Subcutaneous abdominal adipose tissue (tissue), 5 donors: ENCODE measurements around the gene C19orf44.

Source experiments
- H3K27ac ChIP-seq: one replicate; pipeline ENCODE4 v1.7.0; 2013; ENCODE audit warnings: low read depth, mild to moderate bottlenecking, inconsistent platforms, low read length, moderate library complexity
- H3K27me3 ChIP-seq, 5 donors: one replicate each; pipeline ENCODE4 v1.7.0; 2013; ENCODE audit warnings: low read length in 5 of 5, inconsistent platforms in 1 of 5; ENCODE audit not compliant: control insufficient read depth in 5 of 5, insufficient read depth in 4 of 5
- H3K36me3 ChIP-seq, 5 donors: one replicate each; pipeline ENCODE4 v1.7.0; 2013; ENCODE audit warnings: low read length in 5 of 5; ENCODE audit not compliant: control insufficient read depth in 5 of 5, insufficient read depth in 5 of 5
- H3K4me1 ChIP-seq, 5 donors: one replicate each; pipeline ENCODE4 v1.7.0; 2013; ENCODE audit warnings: low read length in 5 of 5, mild to moderate bottlenecking in 3 of 5, moderate library complexity in 1 of 5; ENCODE audit not compliant: control insufficient read depth in 5 of 5, insufficient read depth in 5 of 5
- H3K4me3 ChIP-seq, 5 donors: one replicate each; pipeline ENCODE4 v1.7.0; 2013; ENCODE audit warnings: low read length in 5 of 5, low read depth in 1 of 5
- H3K9ac ChIP-seq, 5 donors: one replicate each; pipeline ENCODE4 v1.7.0; 2013; ENCODE audit warnings: low read length in 5 of 5, mild to moderate bottlenecking in 4 of 5, moderate library complexity in 3 of 5
- H3K9me3 ChIP-seq, 5 donors: one replicate each; pipeline ENCODE4 v1.7.0; 2013; ENCODE audit warnings: low read length in 5 of 5; ENCODE audit not compliant: control insufficient read depth in 5 of 5
- donor health status: healthy.
- donor health status: healthy.
- donor health status: healthy.
- donor health status: healthy.
- donor health status: healthy.

C19orf44 gene

DNA sequence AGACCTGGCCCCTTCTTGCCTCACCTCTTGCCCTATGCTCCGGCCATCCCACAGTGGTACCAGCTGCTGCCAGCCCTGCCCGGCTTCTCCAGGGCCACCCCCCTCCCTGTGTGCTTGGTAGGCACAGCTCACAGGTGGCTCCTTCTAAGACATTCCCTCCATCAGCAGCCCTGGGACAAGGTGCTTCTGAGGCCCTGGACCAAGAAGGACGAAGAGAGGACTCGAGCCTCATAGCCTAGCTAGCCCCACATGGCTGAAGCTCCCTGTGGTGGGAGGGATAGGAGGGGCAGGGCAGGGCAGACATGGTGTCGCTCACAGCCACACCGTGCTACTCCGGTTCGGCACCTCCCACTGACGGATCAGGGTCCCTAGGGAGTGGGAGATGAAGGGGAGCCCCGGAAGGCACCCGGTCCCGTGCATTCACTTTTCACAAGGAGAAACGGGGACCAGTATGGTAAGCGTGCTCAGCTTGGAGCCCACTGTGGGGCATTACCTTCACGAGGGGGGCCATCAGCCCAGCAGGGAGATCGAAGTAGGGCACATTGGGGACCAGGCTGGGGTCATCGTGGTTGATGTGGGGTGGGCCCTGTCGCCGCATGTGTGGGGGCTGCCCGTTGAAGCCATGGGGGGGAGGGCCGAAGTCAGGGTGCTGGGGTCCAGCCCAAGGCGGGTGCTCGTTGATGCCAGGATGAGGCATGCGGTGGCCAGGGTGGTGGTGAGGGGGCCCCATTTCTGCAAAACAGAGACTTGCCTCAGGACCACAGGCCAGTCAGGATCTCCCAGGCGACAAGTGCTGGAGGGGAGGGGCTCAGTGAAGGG lies 26.6 kb downstream of the C19orf44 start:
- H3K27ac ChIP-seq, result no peak overlapping the region
- H3K36me3 ChIP-seq, result peaks cover 2 to 97% (median 93%) of the 10 kb centered on the region in 5 donors
- no peaks in the 10 kb centered on the region for H3K9me3 ChIP-seq
- H3K4me1 ChIP-seq, result no peaks in the 10 kb centered on the region
- H3K27me3 ChIP-seq, result no peaks in the 10 kb centered on the region
- no peak overlapping the region for H3K9ac ChIP-seq
- no peak overlapping the region for H3K4me3 ChIP-seq

DNA sequence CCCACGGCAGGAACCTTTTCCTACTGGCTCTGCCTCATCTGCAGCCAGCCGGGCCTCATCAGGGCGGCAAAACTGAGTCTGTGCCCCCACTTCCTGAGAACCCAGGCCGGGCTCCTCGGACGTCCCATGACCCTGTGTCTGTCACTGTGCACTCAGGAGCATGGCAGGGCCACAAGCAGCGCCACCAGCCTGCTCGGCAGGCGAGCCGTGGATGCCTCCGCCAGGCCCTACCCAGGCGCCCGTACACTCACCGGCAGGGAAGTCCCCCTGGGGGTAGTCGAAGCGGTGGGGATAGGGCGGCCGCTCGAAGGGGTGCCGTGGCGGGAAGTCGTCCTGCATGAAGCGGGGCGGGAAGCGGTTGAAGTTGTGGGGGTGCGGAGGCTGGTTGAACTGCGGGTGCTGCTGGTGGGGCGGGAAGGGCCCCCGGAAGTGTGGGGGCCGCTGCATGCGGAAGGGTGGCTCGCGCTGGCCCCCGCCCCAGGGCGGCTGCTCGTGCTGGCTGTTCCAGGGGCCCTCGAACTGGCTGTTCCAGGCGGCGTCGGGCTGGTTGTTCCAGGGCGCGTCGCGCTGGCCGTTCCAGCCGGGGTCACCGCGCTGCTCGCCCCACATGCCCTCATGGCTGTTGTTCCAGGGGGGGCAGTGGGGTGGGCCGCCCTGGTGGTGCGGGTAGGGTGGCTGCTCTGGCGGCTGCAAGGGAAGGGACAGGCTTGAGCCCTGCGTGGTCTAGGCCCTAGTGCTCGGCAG lies 29.0 kb downstream of the C19orf44 start:
- Histone ChIP-seq H3K27me3 (no peaks in the 10 kb centered on the region), H3K4me1 (no peaks in the 10 kb centered on the region), H3K9ac (no peak overlapping the region), H3K9me3 (no peaks in the 10 kb centered on the region), H3K36me3 (peaks cover 0 to 96% (median 92%) of the 10 kb centered on the region in 5 donors), H3K27ac (no peak overlapping the region), H3K4me3 (no peak overlapping the region)

DNA sequence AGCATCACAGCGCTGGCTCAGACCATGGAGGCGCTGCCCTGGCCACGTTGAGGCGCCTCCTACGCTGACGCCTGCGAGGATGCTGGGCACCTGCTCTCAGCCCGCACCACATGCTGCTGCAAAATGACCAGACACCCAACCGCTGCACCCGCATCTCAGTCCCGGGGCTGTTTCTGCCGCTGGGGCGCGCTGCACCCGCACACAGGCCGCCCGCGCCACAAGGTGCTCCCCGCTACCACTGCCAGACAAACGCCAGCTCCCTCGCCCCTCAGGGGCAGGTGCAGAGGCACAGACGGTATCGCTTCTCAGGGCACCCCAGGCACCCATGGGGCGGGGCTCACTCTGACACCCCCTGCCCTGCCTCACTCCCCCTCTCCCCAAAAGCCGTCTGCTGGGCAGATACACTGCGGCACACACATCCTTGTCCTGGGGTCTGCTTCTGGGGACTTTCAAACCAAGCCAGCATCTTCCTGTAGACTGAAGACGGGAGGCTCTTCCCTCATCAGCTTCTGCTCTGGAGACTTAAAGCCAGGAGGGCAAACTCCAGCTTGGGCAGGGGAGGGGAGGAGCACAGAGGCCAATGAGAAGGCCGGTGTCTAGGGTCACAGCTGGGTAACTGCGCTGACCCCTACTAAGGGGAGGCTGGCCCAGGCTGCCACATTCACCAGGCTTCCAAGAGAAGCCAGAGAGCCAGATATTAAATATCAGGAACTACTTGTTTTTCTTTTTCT lies 29.7 kb downstream of the C19orf44 start:
- no peak overlapping the region for H3K9ac ChIP-seq
- no peak overlapping the region for H3K27ac ChIP-seq
- H3K27me3 ChIP-seq, result no peaks in the 10 kb centered on the region
- H3K36me3 ChIP-seq, result peaks cover 0 to 96% (median 92%) of the 10 kb centered on the region in 5 donors
- H3K4me1 ChIP-seq, result peaks cover 0 to 2% (median 0%) of the 10 kb centered on the region in 5 donors
- no peak overlapping the region for H3K4me3 ChIP-seq
- H3K9me3 ChIP-seq, result no peaks in the 10 kb centered on the region

DNA sequence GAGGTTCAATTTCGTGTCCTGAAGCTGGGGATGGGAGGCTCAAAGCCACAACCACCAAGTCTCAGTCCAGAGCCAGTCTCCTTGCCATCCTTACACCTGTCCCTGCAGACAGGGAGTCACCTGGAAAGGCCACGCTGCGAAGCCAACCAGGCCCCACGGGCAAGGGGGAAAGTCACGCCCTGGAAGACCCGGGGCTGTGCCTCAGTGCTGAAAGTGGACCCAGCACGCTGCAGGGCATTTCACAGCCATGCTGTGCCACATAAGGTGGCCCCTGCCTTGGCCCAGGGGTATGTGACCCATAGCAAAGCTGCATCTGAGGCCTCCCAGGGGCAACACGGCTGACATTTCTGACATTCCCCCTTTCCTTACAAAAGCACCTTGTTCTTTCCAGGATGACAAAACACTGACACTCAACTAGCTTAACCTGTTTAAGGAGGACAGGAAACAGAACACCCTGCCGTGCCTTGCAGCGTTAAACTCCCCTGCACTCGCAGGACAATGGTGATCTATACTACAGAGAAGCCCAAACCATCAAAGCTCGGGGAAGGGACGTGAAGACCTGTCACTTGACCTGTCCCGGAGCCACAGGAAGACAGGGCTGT lies 31.2 kb downstream of the C19orf44 start:
- peaks cover 0 to 4% (median 0%) of the 10 kb centered on the region in 5 donors for H3K4me1 ChIP-seq
- no peaks in the 10 kb centered on the region for H3K27me3 ChIP-seq
- no peaks in the 10 kb centered on the region for H3K9me3 ChIP-seq
- H3K27ac ChIP-seq, result no peak overlapping the region
- no peak overlapping the region for H3K4me3 ChIP-seq
- H3K9ac ChIP-seq, result no peak overlapping the region
- peaks cover 0 to 99% (median 95%) of the 10 kb centered on the region in 5 donors for H3K36me3 ChIP-seq

DNA sequence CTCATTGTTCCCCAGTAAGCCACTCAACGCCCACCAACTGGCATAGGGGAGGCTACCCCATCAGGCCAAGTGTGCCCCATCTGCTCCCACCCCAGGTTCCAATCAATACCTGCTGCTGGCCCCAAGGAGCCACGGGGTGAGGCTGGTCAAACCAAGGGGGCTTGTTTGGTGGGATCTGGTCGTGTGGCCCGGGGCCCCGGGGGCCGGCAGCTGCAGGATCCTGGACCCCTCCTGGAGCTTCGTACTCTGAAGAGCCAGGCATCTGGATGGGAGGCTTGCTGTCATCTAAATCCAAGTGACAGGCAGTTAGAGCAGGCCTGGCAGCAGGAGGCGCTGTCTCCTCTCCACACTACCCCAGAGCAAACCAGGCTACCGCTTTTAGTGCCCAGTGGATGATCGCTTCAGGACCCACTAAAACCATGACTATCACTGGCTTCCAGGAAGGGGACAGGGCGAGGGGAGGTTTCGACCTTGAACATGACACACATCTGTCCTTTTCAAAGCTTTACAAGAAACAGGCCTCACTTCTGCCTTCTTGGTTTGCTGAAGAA lies 31.9 kb downstream of the C19orf44 start:
- H3K4me1 ChIP-seq, result peaks cover 0 to 4% (median 0%) of the 10 kb centered on the region in 5 donors
- H3K27ac ChIP-seq, result no peak overlapping the region
- no peak overlapping the region for H3K4me3 ChIP-seq
- no peaks in the 10 kb centered on the region for H3K27me3 ChIP-seq
- no peak overlapping the region for H3K9ac ChIP-seq
- no peaks in the 10 kb centered on the region for H3K9me3 ChIP-seq
- peaks cover 0 to 99% (median 95%) of the 10 kb centered on the region in 5 donors for H3K36me3 ChIP-seq

DNA sequence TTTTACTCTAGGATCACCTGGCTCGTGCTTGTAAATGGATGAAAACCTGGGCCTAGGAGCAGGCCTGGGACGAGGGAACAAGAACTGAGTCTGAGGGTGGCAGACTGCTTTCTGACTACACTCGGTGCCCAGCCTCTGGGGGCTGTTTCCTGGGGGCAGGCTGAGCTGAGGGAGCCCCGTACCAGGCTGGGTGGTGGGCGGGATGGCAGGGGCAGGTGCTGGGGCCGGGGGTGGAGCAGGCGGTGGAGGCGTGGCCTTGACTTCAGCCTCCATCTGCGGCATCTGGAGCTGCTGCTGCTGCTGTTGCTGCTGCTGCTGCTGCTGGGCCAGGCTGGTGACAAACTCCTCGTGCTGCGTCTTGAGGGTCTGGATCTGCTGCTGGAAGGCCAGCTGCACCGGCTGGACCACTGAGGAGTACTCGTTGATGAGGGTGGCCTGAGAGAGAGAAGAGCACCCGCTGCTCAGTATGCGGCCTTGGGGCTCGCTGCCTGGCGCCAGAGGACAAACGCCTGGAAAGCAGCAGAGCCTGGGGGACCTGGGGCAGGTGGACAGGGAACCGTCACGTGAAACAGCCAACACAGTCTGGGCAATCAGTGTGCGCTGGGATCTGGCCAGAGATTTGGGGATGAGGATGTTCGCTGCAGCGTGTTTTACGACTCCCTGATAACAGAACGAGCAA lies 33.4 kb downstream of the C19orf44 start:
- Histone ChIP-seq H3K36me3 (peaks cover 2 to 99% (median 96%) of the 10 kb centered on the region in 5 donors), H3K4me3 (no peak overlapping the region), H3K27ac (no peak overlapping the region), H3K9ac (no peak overlapping the region), H3K9me3 (no peaks in the 10 kb centered on the region), H3K27me3 (no peaks in the 10 kb centered on the region), H3K4me1 (peaks cover 0 to 4% (median 0%) of the 10 kb centered on the region in 5 donors)

DNA sequence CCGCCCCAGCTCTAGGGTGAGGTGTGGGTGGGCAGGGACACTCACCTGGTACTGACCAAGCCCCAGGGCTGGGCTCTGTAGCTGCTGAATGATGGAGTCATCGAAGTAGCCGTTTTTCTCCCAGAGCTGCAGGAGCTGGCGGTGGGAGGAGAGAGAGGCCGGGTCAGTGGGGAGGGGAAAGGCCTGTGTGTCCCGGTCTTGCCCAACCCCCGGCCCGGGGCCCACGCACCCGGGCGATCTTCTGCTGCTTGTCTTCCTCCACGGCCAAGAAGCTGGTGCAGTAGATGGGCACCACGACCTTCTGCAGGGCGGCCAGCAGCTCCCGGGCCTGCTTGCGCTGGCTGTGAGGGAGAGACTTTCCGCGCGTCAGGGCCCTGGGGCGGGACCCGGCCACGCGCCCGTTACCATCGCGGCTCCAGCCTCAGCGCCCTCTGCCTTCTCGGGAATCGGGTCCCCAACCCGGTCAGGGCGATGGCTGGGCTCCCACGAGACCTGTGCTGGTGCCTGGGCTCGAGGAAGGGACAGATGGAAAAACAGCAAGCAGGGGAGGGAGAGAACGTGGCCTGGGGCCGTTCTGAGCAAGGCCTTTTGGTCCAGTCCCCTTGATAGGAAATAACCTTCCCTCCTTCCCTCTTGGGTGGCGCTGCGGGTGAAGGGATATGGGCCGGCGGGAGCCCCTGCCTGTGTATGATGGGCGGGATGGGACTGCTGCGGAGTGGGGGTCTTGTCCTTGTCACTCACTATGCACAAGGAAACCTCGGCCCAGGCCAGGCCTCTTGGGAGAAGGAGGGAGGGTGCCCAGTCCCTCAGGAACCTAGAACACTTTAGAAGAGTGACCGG lies 34.6 kb downstream of the C19orf44 start:
- Histone ChIP-seq H3K9me3 (no peaks in the 10 kb centered on the region), H3K27ac (no peak overlapping the region), H3K9ac (no peak overlapping the region), H3K4me3 (no peak overlapping the region), H3K36me3 (peaks cover 2 to 99% (median 97%) of the 10 kb centered on the region in 5 donors), H3K4me1 (peaks cover 0 to 4% (median 0%) of the 10 kb centered on the region in 5 donors), H3K27me3 (no peaks in the 10 kb centered on the region)

DNA sequence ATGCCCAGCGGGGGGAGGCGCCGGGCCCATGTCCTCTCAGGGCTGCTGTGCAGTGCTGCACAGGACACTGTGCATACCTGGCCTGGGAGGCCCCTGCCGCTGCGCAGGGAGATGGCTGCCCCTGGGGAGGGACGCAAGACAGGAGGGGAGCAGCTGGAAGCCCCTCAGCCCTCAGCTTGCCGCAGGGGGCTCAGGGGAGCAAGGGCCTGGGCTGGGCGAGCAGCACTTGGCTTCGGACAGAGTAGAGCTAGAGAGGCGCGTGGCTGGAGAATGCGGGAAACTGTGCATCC lies 35.1 kb downstream of the C19orf44 start:
- H3K27me3 ChIP-seq, result no peaks in the 10 kb centered on the region
- H3K36me3 ChIP-seq, result peaks cover 2 to 99% (median 97%) of the 10 kb centered on the region in 5 donors
- H3K9me3 ChIP-seq, result no peaks in the 10 kb centered on the region
- no peak overlapping the region for H3K9ac ChIP-seq
- H3K4me1 ChIP-seq, result peaks cover 0 to 4% (median 0%) of the 10 kb centered on the region in 5 donors
- no peak overlapping the region for H3K27ac ChIP-seq
- H3K4me3 ChIP-seq, result no peak overlapping the region
